SK-N-SH (cell line): ENCODE data around the gene LPCAT1. TPM values are rescaled to one million over a fixed set of nuclear protein-coding genes. Genes with fewer than 3 reads are reported as not detected.

Experiments used
- CTCF ChIA-PET: fragments of 300-600, 350-600 bp; formaldehyde crosslinking; extraction: SDS; loops from one replicate; lab custom pipeline; 2021; lab: Yijun Ruan, JAX
- POLR2A ChIA-PET: fragments of 350-600 bp; sonication (Branson Sonifier 250); formaldehyde crosslinking; extraction: SDS; loops from one replicate; lab custom pipeline; 2020; ENCODE audit warnings: antibody characterized with exemption, inconsistent platforms; lab: Yijun Ruan, JAX
- DNase-seq: peaks from one replicate; pipeline ENCODE4 v3.0.0; 2012
- H2AFZ ChIP-seq: fragments of 200-600 bp; sonication (generic); 2 replicates; pipeline ENCODE4 v1.8.1; 2016; ENCODE audit warnings: antibody characterized with exemption, mild to moderate bottlenecking, low read depth
- H3F3A ChIP-seq: fragments of 200-600 bp; sonication (generic); replicated peaks from 2 replicates; pipeline ENCODE3; 2016; ENCODE audit warnings: antibody characterized with exemption, mild to moderate bottlenecking; ENCODE audit not compliant: insufficient read depth
- H3K27ac ChIP-seq, 2 experiments: fragments of 200-500 bp in 1 of 2; fragments of 200-600 bp in 1 of 2; sonication (Bioruptor generic) in 1 of 2; sonication (generic), shearing (Covaris generic) in 1 of 2; 2 replicates each; pipeline versions ENCODE4 v1.5.1 to v1.6.1; 2014 to 2016; ENCODE audit warnings: low read depth in 2 of 2, inconsistent platforms in 1 of 2, low read length in 1 of 2, mild to moderate bottlenecking in 1 of 2, mixed read lengths in 1 of 2
- H3K27me3 ChIP-seq: fragments of 200-600 bp; sonication (generic), shearing (Covaris generic); 2 replicates; pipeline ENCODE4 v1.6.1; 2016; ENCODE audit warnings: mixed run types; ENCODE audit not compliant: insufficient read depth
- H3K36me3 ChIP-seq, 2 experiments: fragments of 200-500 bp in 1 of 2; fragments of 200-600 bp in 1 of 2; sonication (Bioruptor generic) in 1 of 2; sonication (generic) in 1 of 2; replicated peaks in 1 of 2; 2 replicates each; pipeline versions ENCODE3 to v1.5.1; 2014 to 2016; ENCODE audit warnings: low read length in 1 of 2, mild to moderate bottlenecking in 1 of 2; ENCODE audit not compliant: insufficient read depth in 2 of 2, control insufficient read depth in 1 of 2
- H3K4me1 ChIP-seq, 2 experiments: fragments of 200-500 bp in 1 of 2; fragments of 200-600 bp in 1 of 2; sonication (Bioruptor generic) in 1 of 2; sonication (generic), shearing (Covaris generic) in 1 of 2; 2 replicates each; pipeline versions ENCODE4 v1.5.1 to v1.6.1; 2014 to 2016; ENCODE audit warnings: low read depth in 1 of 2, low read length in 1 of 2, mixed run types in 1 of 2; ENCODE audit not compliant: insufficient read depth in 2 of 2, control insufficient read depth in 1 of 2
- H3K4me2 ChIP-seq: fragments of 200-600 bp; sonication (generic), shearing (Covaris generic); 2 replicates; pipeline ENCODE4 v1.6.1; 2017; ENCODE audit warnings: mixed run types
- H3K4me3 ChIP-seq, 2 experiments: fragments of 200-500 bp in 1 of 2; fragments of 200-600 bp in 1 of 2; sonication (Bioruptor generic) in 1 of 2; sonication (generic), shearing (Covaris generic) in 1 of 2; 2 replicates each; pipeline versions ENCODE4 v1.5.1 to v1.8.1; 2014 to 2016; ENCODE audit warnings: low read depth in 2 of 2, inconsistent platforms in 1 of 2, low read length in 1 of 2, mild to moderate bottlenecking in 1 of 2, mixed read lengths in 1 of 2, moderate library complexity in 1 of 2
- H3K79me2 ChIP-seq: fragments of 200-600 bp; sonication (generic); 2 replicates; pipeline ENCODE4 v1.8.1; 2017; ENCODE audit warnings: mild to moderate bottlenecking; ENCODE audit not compliant: insufficient read depth
- H3K9ac ChIP-seq: fragments of 200-600 bp; sonication (generic); 2 replicates; pipeline ENCODE4 v1.6.1; 2017; ENCODE audit warnings: mixed run types
- H3K9me2 ChIP-seq: fragments of 200-600 bp; sonication (generic); 2 replicates; pipeline ENCODE4 v1.6.1; 2017; ENCODE audit warnings: mixed run types
- H3K9me3 ChIP-seq: fragments of 200-600 bp; sonication (generic); 2 replicates; pipeline ENCODE4 v1.6.1; 2017; ENCODE audit warnings: mixed run types, mild to moderate bottlenecking, moderate library complexity
- H4K20me1 ChIP-seq: fragments of 200-600 bp; sonication (generic); 2 replicates; pipeline ENCODE4 v1.6.1; 2017; ENCODE audit warnings: mild to moderate bottlenecking, mixed run types; ENCODE audit not compliant: insufficient read depth
- CHD2 ChIP-seq: fragments of 150-350 bp; IDR thresholded peaks from 2 replicates; pipeline ENCODE4 v1.6.1; 2018; ENCODE audit warnings: low read length; ENCODE audit not compliant: partially characterized antibody
- ELF1 ChIP-seq: IDR thresholded peaks from 2 replicates; pipeline ENCODE4 v1.4.0; 2012
- EP300 ChIP-seq, 2 experiments: IDR thresholded peaks; 2 replicates each; pipeline versions ENCODE4 v1.4.0 to v1.6.1; 2012; ENCODE audit warnings: borderline replicate concordance in 1 of 2, low read depth in 1 of 2, low read length in 1 of 2
- EZH2phosphoT487 ChIP-seq: fragments of 200-600 bp; sonication (generic); IDR thresholded peaks from 2 replicates; pipeline ENCODE4 v1.6.1; 2017; ENCODE audit warnings: low read depth, mixed run types, mild to moderate bottlenecking, antibody characterized with exemption, moderate library complexity, borderline replicate concordance
- FOSL2 ChIP-seq: IDR thresholded peaks from 2 replicates; pipeline ENCODE4 v1.4.0; 2012; ENCODE audit warnings: low read depth, mild to moderate bottlenecking, moderate library complexity, borderline replicate concordance
- GABPA ChIP-seq: IDR thresholded peaks from 2 replicates; pipeline ENCODE4 v1.4.0; 2012; ENCODE audit warnings: low read depth, mild to moderate bottlenecking
- GATA2 ChIP-seq: sonication (generic); formaldehyde crosslinking; IDR thresholded peaks from 2 replicates; pipeline ENCODE4 v1.5.0; 2020; ENCODE audit warnings: mild to moderate bottlenecking, missing genetic modification reagents
- NFIC ChIP-seq: IDR thresholded peaks from 2 replicates; pipeline ENCODE4 v1.4.0; 2012; ENCODE audit warnings: borderline replicate concordance
- POLR2AphosphoS5 ChIP-seq: IDR thresholded peaks from 2 replicates; pipeline ENCODE4 v1.6.1; 2012; ENCODE audit warnings: low read depth, low read length
- RAD21 ChIP-seq: IDR thresholded peaks from 2 replicates; pipeline ENCODE4 v1.6.1; 2012; ENCODE audit warnings: mild to moderate bottlenecking, low read length
- TCF12 ChIP-seq: IDR thresholded peaks from 2 replicates; pipeline ENCODE4 v1.4.0; 2012
- TEAD4 ChIP-seq: IDR thresholded peaks from 2 replicates; pipeline ENCODE4 v1.4.0; 2012; ENCODE audit warnings: mild to moderate bottlenecking, borderline replicate concordance; ENCODE audit not compliant: insufficient read depth
- YY1 ChIP-seq: IDR thresholded peaks from 2 replicates; pipeline ENCODE4 v1.4.0; 2012; ENCODE audit warnings: low read depth, mild to moderate bottlenecking
- WGBS: methylation state at CpG from one replicate; pipeline ENCODE4 v1.1.6; 2017; ENCODE audit warnings: low lambda C conversion rate; 5-methylcytosine and 5-hydroxymethylcytosine counted together
- polyA plus RNA-seq, 3 experiments: library from polyadenylated mRNA; depleted of rRNA; stranded (reverse); fragments of >200 nt; gene quantifications; 2 replicates each; pipeline ENCODE4 v1.2.3, GENCODE V29; 2012
- TF ChIP-seq, protein P1 (sequence below): IDR thresholded peaks from 2 replicates; pipeline ENCODE4 v1.4.0; 2012; ENCODE audit warnings: low read depth, borderline replicate concordance
- TF ChIP-seq, protein P2 (sequence below): IDR thresholded peaks from 2 replicates; pipeline ENCODE4 v1.4.0; 2012; ENCODE audit warnings: low read depth, borderline replicate concordance
- TF ChIP-seq, protein P3 (sequence below): fragments of 200-600 bp; sonication (generic); IDR thresholded peaks from 2 replicates; pipeline ENCODE4 v1.6.1; 2017; ENCODE audit warnings: antibody characterized with exemption, mild to moderate bottlenecking, moderate library complexity

LPCAT1 gene
- polyA plus RNA-seq, 1 of the 3 experiments (the other 2 are of a cell fraction), result 42.3 TPM

DNA sequence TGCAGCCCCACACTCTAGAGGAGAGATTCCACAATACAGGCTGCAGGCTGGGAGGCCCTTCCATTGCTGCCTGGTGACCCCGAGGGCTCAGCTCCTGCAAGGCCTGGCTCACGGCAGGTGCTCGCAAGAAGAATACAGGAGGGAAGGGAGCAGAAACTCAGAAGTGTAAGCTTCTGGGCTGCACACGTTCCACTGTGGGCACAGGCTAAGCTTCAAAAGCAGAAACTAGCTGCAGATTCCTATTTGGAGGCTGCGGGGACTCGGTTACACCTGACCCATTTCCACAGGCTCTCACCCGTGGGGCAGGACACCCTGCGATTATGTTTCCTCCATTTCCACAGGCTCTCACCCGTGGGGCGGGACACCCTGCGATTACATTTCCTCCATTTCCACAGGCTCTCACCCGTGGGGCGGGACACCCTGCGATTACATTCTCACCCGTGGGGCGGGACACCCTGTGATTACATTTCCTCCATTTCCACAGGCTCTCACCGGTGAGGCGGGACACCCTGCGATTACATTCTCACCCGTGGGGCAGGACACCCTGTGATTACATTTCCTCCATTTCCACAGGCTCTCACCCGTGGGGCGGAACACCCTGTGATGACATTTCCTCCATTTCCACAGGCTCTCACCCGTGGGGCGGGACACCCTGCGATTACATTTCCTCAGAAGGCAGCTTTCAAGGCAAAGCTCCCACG lies 10.3 kb downstream of the LPCAT1 start:
- H3K9ac ChIP-seq, result no peak overlapping the region
- H3K4me3 ChIP-seq, result no peak overlapping the region
- no peak overlapping the region for H3K4me2 ChIP-seq
- H3K9me2 ChIP-seq, result no peaks in the 10 kb centered on the region
- ChIA-PET POLR2A (no interaction called here), CTCF (interaction anchor here (1.0 kb wide), 1 partner anchor 131 kb away, joined by 4 read pairs; no protein-coding TSS in a partner anchor)
- no peak for DNase-seq
- H4K20me1 ChIP-seq, result peaks cover 88% of the 10 kb centered on the region
- TF ChIP-seq EZH2phosphoT487 (no peak), POLR2AphosphoS5 (no peak), CHD2 (no peak), FOSL2 (no peak), GATA2 (CRISPR knock-in tag) (no peak)
- TF ChIP-seq, protein P1, sequence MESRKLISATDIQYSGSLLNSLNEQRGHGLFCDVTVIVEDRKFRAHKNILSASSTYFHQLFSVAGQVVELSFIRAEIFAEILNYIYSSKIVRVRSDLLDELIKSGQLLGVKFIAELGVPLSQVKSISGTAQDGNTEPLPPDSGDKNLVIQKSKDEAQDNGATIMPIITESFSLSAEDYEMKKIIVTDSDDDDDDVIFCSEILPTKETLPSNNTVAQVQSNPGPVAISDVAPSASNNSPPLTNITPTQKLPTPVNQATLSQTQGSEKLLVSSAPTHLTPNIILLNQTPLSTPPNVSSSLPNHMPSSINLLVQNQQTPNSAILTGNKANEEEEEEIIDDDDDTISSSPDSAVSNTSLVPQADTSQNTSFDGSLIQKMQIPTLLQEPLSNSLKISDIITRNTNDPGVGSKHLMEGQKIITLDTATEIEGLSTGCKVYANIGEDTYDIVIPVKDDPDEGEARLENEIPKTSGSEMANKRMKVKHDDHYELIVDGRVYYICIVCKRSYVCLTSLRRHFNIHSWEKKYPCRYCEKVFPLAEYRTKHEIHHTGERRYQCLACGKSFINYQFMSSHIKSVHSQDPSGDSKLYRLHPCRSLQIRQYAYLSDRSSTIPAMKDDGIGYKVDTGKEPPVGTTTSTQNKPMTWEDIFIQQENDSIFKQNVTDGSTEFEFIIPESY, result no peak
- TF ChIP-seq, protein P2, sequence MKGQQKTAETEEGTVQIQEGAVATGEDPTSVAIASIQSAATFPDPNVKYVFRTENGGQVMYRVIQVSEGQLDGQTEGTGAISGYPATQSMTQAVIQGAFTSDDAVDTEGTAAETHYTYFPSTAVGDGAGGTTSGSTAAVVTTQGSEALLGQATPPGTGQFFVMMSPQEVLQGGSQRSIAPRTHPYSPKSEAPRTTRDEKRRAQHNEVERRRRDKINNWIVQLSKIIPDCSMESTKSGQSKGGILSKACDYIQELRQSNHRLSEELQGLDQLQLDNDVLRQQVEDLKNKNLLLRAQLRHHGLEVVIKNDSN, result no peak
- WGBS, result 85% methylated on average over 23 of the region's 26 CpGs
- no peak overlapping the region for H2AFZ ChIP-seq
- H3K79me2 ChIP-seq, result peaks cover 73% of the 10 kb centered on the region
- peaks cover 0 to 8% of the 10 kb centered on the region in 2 experiments; a peak in 2 of 4 replicates for H3K4me1 ChIP-seq
- H3K36me3 ChIP-seq, result peaks cover 0 to 43% of the 10 kb centered on the region in 2 experiments
- H3F3A ChIP-seq, result no peaks in the 10 kb centered on the region
- H3K9me3 ChIP-seq, result no peaks in the 10 kb centered on the region
- H3K27me3 ChIP-seq, result no peaks in the 10 kb centered on the region
- H3K27ac ChIP-seq, result no peak overlapping the region

DNA sequence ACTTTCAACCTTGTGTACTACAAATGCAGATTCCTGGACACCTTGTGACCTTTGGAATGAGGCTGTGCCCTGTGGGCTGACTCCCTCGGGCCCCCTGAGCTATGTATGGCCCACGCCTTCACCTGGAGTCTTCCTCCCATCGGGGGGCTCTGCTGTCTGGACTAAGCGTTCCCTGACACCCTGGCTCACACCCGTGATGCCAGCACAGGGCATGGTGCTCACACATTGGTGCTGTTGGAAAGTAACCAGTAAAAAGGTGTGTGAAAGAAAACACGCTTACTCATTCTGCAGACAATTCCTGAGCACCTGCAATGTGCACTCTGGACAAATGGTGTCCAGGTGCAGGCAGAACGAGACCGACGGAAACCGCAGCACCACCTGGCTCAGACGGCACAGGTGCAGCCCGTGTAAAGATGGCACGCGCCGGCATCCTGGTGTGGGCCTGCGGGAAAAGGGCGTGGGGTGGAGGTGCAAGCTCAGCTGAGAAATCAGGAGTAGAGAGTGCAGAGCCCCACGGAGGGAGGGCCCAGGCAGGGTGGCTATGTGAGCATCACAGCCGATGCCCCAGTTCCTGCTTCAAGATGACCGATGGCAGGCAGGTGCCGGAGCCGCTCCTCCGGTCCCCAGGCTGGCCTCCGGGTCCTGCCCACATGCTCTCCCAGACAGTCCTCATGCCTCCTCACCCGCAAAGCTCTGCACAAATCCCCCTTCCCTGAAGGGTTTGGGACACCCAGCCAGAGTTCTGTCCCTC lies 11.0 kb downstream of the LPCAT1 start:
- ChIA-PET CTCF (interaction anchor here (1.2 kb wide), 1 partner anchor 33 kb away, joined by 3 read pairs; no protein-coding TSS in a partner anchor), POLR2A (interaction anchor here (0.8 kb wide), 1 partner anchor 11 kb away, joined by 4 read pairs; the partner anchor contains the start of gene LPCAT1)
- H3K27ac ChIP-seq, result no peak overlapping the region
- H2AFZ ChIP-seq, result no peak overlapping the region
- no peaks in the 10 kb centered on the region for H3K9me2 ChIP-seq
- peaks cover 0 to 40% of the 10 kb centered on the region in 2 experiments for H3K36me3 ChIP-seq
- no peak for TF ChIP-seq NFIC
- TF ChIP-seq TEAD4, result no peak
- TF ChIP-seq YY1, result no peak
- no peak for TF ChIP-seq TCF12
- TF ChIP-seq EZH2phosphoT487, result no peak
- no peak for TF ChIP-seq GABPA
- TF ChIP-seq RAD21, result no peak
- TF ChIP-seq, protein P3, sequence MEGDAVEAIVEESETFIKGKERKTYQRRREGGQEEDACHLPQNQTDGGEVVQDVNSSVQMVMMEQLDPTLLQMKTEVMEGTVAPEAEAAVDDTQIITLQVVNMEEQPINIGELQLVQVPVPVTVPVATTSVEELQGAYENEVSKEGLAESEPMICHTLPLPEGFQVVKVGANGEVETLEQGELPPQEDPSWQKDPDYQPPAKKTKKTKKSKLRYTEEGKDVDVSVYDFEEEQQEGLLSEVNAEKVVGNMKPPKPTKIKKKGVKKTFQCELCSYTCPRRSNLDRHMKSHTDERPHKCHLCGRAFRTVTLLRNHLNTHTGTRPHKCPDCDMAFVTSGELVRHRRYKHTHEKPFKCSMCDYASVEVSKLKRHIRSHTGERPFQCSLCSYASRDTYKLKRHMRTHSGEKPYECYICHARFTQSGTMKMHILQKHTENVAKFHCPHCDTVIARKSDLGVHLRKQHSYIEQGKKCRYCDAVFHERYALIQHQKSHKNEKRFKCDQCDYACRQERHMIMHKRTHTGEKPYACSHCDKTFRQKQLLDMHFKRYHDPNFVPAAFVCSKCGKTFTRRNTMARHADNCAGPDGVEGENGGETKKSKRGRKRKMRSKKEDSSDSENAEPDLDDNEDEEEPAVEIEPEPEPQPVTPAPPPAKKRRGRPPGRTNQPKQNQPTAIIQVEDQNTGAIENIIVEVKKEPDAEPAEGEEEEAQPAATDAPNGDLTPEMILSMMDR, result no peak
- TF ChIP-seq EP300 (IDR thresholded peaks at IDR 0.05; ENCODE audit: borderline replicate concordance in 1 of 2, low read depth in 1 of 2, low read length in 1 of 2), result no peak
- TF ChIP-seq ELF1, result no peak
- no peaks in the 10 kb centered on the region for H3F3A ChIP-seq
- H3K4me2 ChIP-seq, result no peak overlapping the region
- no peak for DNase-seq
- WGBS, result 93% methylated on average over 20 of the region's 25 CpGs
- no peak overlapping the region for H3K9ac ChIP-seq
- no peaks in the 10 kb centered on the region for H3K9me3 ChIP-seq
- peaks cover 0 to 8% of the 10 kb centered on the region in 2 experiments; a peak in 2 of 4 replicates for H3K4me1 ChIP-seq
- peaks cover 91% of the 10 kb centered on the region for H4K20me1 ChIP-seq
- no peaks in the 10 kb centered on the region for H3K27me3 ChIP-seq
- H3K79me2 ChIP-seq, result peaks cover 73% of the 10 kb centered on the region
- H3K4me3 ChIP-seq, result no peak overlapping the region
